Tibial nerve (tissue), 4 donors: ENCODE data around the gene PTMS. TPM values are rescaled to one million over a fixed set of nuclear protein-coding genes. Genes with fewer than 3 reads are reported as not detected.
A peak's percentile ranks its signal among the peaks of the same experiment; 100 is the strongest.

Experiments used
- DNase-seq, 2 donors: peaks; one replicate each; pipeline ENCODE4 v3.0.0-alpha.2; 2019; ENCODE audit warnings: low spot score in 2 of 2
- H3K27ac ChIP-seq, 4 donors: fragments of 200-600 bp; sonication (generic) in 3 of 4; one replicate each; pipeline ENCODE4 v1.5.1; 2017 to 2019; ENCODE audit warnings: mild to moderate bottlenecking in 1 of 4
- H3K27me3 ChIP-seq, 2 donors: fragments of 200-600 bp; sonication (generic) in 1 of 2; one replicate each; pipeline versions ENCODE4 v1.5.1 to v1.6.0; 2017 to 2019
- H3K36me3 ChIP-seq, 3 donors: fragments of 200-600 bp; sonication (generic); one replicate each; pipeline ENCODE4 v1.5.1; 2018 to 2019
- H3K4me1 ChIP-seq, 4 donors: fragments of 200-600 bp; sonication (generic) in 3 of 4; one replicate each; pipeline ENCODE4 v1.5.1; 2017 to 2019
- H3K4me3 ChIP-seq, 4 donors: fragments of 200-600 bp; sonication (generic) in 3 of 4; one replicate each; pipeline ENCODE4 v1.5.1; 2017 to 2019; ENCODE audit warnings: mild to moderate bottlenecking in 1 of 4, moderate library complexity in 1 of 4
- H3K9me3 ChIP-seq, 4 donors: fragments of 200-600 bp; sonication (generic) in 3 of 4; one replicate each; pipeline ENCODE4 v1.5.1; 2017 to 2019
- CTCF ChIP-seq, 5 experiments: fragments of 200-600 bp in 3 of 5; fragments of 450-650 bp in 2 of 5; sonication (generic) in 3 of 5; IDR thresholded peaks; one replicate each; pipeline ENCODE4 v1.5.1; 2016 to 2019; ENCODE audit warnings: antibody characterized with exemption in 5 of 5, mild to moderate bottlenecking in 3 of 5, moderate library complexity in 2 of 5
- EP300 ChIP-seq, 2 donors: sonication (generic); formaldehyde crosslinking; IDR thresholded peaks; one replicate each; pipeline ENCODE4 v1.6.1; 2017; ENCODE audit warnings: antibody characterized with exemption in 2 of 2, mild to moderate bottlenecking in 1 of 2
- POLR2A ChIP-seq, 2 donors: fragments of 450-650 bp; IDR thresholded peaks; one replicate each; pipeline ENCODE4 v1.6.1; 2017; ENCODE audit warnings: antibody characterized with exemption in 2 of 2, mild to moderate bottlenecking in 2 of 2, moderate library complexity in 2 of 2
- WGBS, 2 donors: methylation state at CpG; one replicate each; pipeline ENCODE4 v1.1.5; 2018; 5-methylcytosine and 5-hydroxymethylcytosine counted together
- total RNA-seq, 4 donors: library from RNA; depleted of rRNA; stranded (reverse); fragments of >200 nt; gene quantifications; one replicate each; pipeline ENCODE4 v1.1.0, GENCODE V29; 2016

Gene PTMS
- total RNA-seq, 4 donors from 2014 or later = 112 to 225 (median 174) TPM

GRCh38 chr12:6778574-6779550, 12.7 kb downstream of the PTMS start:
- Histone ChIP-seq H3K27ac (peak overlapping the region; percentile 50 to 70 (median 54)), H3K27me3 (no peaks in the 10 kb centered on the region), H3K36me3 (peaks cover 0 to 13% (median 0%) of the 10 kb centered on the region in 3 donors), H3K4me1 (peaks cover 0 to 20% (median 4%) of the 10 kb centered on the region in 4 donors), H3K9me3 (no peaks in the 10 kb centered on the region), H3K4me3 (peak overlapping the region; percentile 24 to 45 (median 38))
- TF ChIP-seq EP300 (IDR thresholded peaks at IDR 0.05) (peak; percentile 70 to 80), CTCF (IDR thresholded peaks at IDR 0.05) (peak; percentile 92 to 99 (median 96)), POLR2A (IDR thresholded peaks at IDR 0.05) (peak in 1 of 2 donors; percentile 14)
- peak; percentile 91 to 97 for DNase-seq
- WGBS, 2 donors = 4 to 5% methylated on average over 32 to 33 of the region's 35 CpGs

GRCh38 chr12:6779708-6780432, 13.7 kb downstream of the PTMS start:
- Histone ChIP-seq H3K27me3 (no peaks in the 10 kb centered on the region), H3K9me3 (no peaks in the 10 kb centered on the region), H3K4me3 (no peak overlapping the region), H3K36me3 (peaks cover 0 to 8% (median 0%) of the 10 kb centered on the region in 3 donors), H3K4me1 (peaks cover 0 to 17% (median 4%) of the 10 kb centered on the region in 4 donors), H3K27ac (peak overlapping the region in 1 of 4 donors; percentile 70)
- 84 to 92% methylated on average over 5 to 6 of the region's 6 CpGs for WGBS, 2 donors
- no peak for DNase-seq
- TF ChIP-seq POLR2A (IDR thresholded peaks at IDR 0.05) = no peak
- no peak for TF ChIP-seq EP300 (IDR thresholded peaks at IDR 0.05)

GRCh38 chr12:6780573-6780972, 14.4 kb downstream of the PTMS start:
- Histone ChIP-seq H3K27ac (no peak overlapping the region), H3K4me3 (no peak overlapping the region), H3K27me3 (no peaks in the 10 kb centered on the region), H3K4me1 (peaks cover 0 to 17% (median 4%) of the 10 kb centered on the region in 4 donors), H3K9me3 (no peaks in the 10 kb centered on the region), H3K36me3 (peaks cover 0 to 1% (median 0%) of the 10 kb centered on the region in 3 donors)
- no peak for TF ChIP-seq POLR2A (IDR thresholded peaks at IDR 0.05)
- TF ChIP-seq EP300 (IDR thresholded peaks at IDR 0.05) = no peak
- TF ChIP-seq CTCF (IDR thresholded peaks at IDR 0.05) = no peak
- DNase-seq = no peak
- WGBS, 2 donors = 62 to 79% methylated on average over 6 of the region's 6 CpGs

- WGBS, 2 donors = 49 to 53% methylated on average over 6 of the region's 6 CpGs
- no peaks in the 10 kb centered on the region for H3K27me3 ChIP-seq
- H3K4me3 ChIP-seq = no peak overlapping the region
- peaks cover 0 to 17% (median 4%) of the 10 kb centered on the region in 4 donors for H3K4me1 ChIP-seq
- no peak for DNase-seq
- no peak for TF ChIP-seq CTCF (IDR thresholded peaks at IDR 0.05)
- no peak for TF ChIP-seq POLR2A (IDR thresholded peaks at IDR 0.05)
- TF ChIP-seq EP300 (IDR thresholded peaks at IDR 0.05) = no peak
- no peaks in the 10 kb centered on the region for H3K9me3 ChIP-seq
- no peak overlapping the region for H3K27ac ChIP-seq
- H3K36me3 ChIP-seq = no peaks in the 10 kb centered on the region
Observed at GRCh38 chr12:6782119-6782518, 16.0 kb downstream of the PTMS start.

GRCh38 chr12:6782850-6783566, 16.8 kb downstream of the PTMS start:
- DNase-seq = no peak
- H3K36me3 ChIP-seq = no peaks in the 10 kb centered on the region
- no peak for TF ChIP-seq EP300 (IDR thresholded peaks at IDR 0.05)
- H3K4me1 ChIP-seq = peaks cover 0 to 15% (median 4%) of the 10 kb centered on the region in 4 donors
- H3K27ac ChIP-seq = no peak overlapping the region
- H3K4me3 ChIP-seq = no peak overlapping the region
- H3K27me3 ChIP-seq = no peaks in the 10 kb centered on the region
- no peaks in the 10 kb centered on the region for H3K9me3 ChIP-seq
- 62 to 70% methylated on average over 9 to 10 of the region's 10 CpGs for WGBS, 2 donors
